Calu3 (cell line): ENCODE data around the gene HFM1. TPM values are rescaled to one million over a fixed set of nuclear protein-coding genes. Genes with fewer than 3 reads are reported as not detected.

Source experiments
- BruUV-seq: library from RNA; stranded (reverse); fragments of 400-500 nt; replicated peaks from 2 replicates; lab custom pipeline; 2021; lab: Mats Ljungman, UMichigan
- CTCF ChIA-PET: fragments of 300-600 bp; sonication (Branson Sonifier 250); formaldehyde crosslinking; loops from one replicate; lab custom pipeline; 2022; ENCODE audit warnings: antibody characterized with exemption; lab: Charles Lee
- DNase-seq: peaks from one replicate; pipeline ENCODE4 v3.0.0; 2022
- H3K27ac Mint-ChIP-seq: one replicate; pipeline ENCODE4 v1.8.0; 2022; ENCODE audit warnings: mixed read lengths; ENCODE audit not compliant: unreplicated experiment
- H3K27me3 Mint-ChIP-seq: one replicate; pipeline ENCODE4 v1.8.0; 2022; ENCODE audit warnings: mixed read lengths; ENCODE audit not compliant: unreplicated experiment
- H3K36me3 Mint-ChIP-seq: one replicate; pipeline ENCODE4 v1.8.0; 2022; ENCODE audit warnings: mild to moderate bottlenecking, moderate library complexity, mixed read lengths; ENCODE audit not compliant: insufficient read depth, unreplicated experiment
- H3K4me1 Mint-ChIP-seq: one replicate; pipeline ENCODE4 v1.8.0; 2022; ENCODE audit warnings: mild to moderate bottlenecking, low read depth, mixed read lengths; ENCODE audit not compliant: unreplicated experiment
- H3K4me3 Mint-ChIP-seq: one replicate; pipeline ENCODE4 v1.8.0; 2022; ENCODE audit warnings: mild to moderate bottlenecking, low read depth, moderate library complexity, mixed read lengths; ENCODE audit not compliant: unreplicated experiment
- H3K9me3 Mint-ChIP-seq: one replicate; pipeline ENCODE4 v1.8.0; 2022; ENCODE audit warnings: low read depth, mixed read lengths; ENCODE audit not compliant: unreplicated experiment
- intact Hi-C: fragments of 100-400 bp; cut with micrococcal nuclease; formaldehyde crosslinking; loops from one replicate; pipeline ENCODE4 v1.10.0; 2022; ENCODE audit not compliant: unreplicated experiment
- total RNA-seq: library from RNA; stranded (reverse); gene quantifications from 2 replicates; pipeline ENCODE4 v1.2.3, GENCODE V29; 2022
- TF ChIP-seq, protein P1 (sequence below): fragments of 200-600 bp; IDR thresholded peaks from one replicate; pipeline ENCODE4 v1.8.0; 2022; ENCODE audit warnings: antibody characterized with exemption; ENCODE audit not compliant: unreplicated experiment

Gene HFM1
- total RNA-seq, 1 experiment from 2014 or later: not detected

DNA sequence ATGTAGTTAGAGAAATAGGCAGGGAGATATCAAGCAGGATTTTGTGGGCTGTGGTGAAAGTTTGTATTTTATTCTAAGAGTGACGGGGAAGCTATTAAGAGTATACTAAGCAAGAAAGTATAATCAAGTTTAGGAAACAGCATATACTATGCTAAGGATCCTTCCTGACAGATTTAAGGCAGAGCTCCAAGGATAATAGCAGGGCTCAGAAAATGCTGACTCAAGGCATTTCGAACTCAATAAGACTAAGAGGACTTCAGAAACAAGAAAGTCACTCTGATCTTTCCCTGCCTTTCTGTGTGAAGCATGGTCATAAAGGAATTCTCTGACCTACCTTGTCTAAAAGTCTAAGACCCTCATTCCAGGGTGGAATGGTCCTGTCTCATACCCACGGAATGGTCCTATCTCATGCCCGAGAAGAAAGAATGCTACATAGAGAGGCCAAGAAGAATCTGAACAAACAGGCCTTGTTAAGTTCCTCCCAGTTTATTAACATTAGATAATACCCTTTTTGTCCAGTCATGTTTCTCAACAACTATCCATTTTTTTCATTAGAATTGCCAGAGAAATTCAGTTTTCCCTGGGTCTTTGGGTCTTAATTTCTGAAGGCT is 59.1 kb downstream of the HFM1 start:
- BruUV-seq: no TSS peak
- DNase-seq: no peak
- intact Hi-C loops: no loop called here
- Mint-ChIP-seq H3K27ac (no peak overlapping the region), H3K27me3 (peaks cover 16% of the 10 kb centered on the region), H3K9me3 (no peaks in the 10 kb centered on the region), H3K4me1 (no peaks in the 10 kb centered on the region), H3K4me3 (no peak overlapping the region), H3K36me3 (no peaks in the 10 kb centered on the region)
- TF ChIP-seq, protein P1, sequence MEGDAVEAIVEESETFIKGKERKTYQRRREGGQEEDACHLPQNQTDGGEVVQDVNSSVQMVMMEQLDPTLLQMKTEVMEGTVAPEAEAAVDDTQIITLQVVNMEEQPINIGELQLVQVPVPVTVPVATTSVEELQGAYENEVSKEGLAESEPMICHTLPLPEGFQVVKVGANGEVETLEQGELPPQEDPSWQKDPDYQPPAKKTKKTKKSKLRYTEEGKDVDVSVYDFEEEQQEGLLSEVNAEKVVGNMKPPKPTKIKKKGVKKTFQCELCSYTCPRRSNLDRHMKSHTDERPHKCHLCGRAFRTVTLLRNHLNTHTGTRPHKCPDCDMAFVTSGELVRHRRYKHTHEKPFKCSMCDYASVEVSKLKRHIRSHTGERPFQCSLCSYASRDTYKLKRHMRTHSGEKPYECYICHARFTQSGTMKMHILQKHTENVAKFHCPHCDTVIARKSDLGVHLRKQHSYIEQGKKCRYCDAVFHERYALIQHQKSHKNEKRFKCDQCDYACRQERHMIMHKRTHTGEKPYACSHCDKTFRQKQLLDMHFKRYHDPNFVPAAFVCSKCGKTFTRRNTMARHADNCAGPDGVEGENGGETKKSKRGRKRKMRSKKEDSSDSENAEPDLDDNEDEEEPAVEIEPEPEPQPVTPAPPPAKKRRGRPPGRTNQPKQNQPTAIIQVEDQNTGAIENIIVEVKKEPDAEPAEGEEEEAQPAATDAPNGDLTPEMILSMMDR: no peak
- CTCF ChIA-PET: no interaction called here

DNA sequence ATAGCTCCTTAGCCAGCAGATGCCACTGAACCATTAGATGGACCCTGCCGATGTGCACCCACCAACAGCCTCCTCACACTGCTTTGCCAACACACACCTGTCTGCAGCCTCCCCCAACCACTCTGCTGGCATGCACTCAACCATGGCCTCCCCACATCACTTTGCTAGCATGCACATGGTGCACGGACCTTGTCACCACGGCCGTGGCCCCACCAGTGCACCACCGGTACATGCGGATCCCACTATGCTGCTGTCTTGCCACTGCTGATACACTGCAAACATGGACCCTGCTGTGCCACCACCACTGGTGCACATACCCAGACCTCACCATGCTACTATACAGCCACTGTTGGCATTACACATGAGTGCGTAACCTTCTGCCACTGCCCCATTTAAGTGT is 66.1 kb downstream of the HFM1 start:
- CTCF ChIA-PET: no interaction called here
- H3K27ac Mint-ChIP-seq: no peak overlapping the region
- H3K36me3 Mint-ChIP-seq: no peaks in the 10 kb centered on the region
- H3K4me1 Mint-ChIP-seq: no peaks in the 10 kb centered on the region
- BruUV-seq: no TSS peak
- H3K27me3 Mint-ChIP-seq: peaks cover 54% of the 10 kb centered on the region
- H3K9me3 Mint-ChIP-seq: peaks cover 3% of the 10 kb centered on the region
- no peak overlapping the region for H3K4me3 Mint-ChIP-seq
- intact Hi-C loops: no loop called here
- TF ChIP-seq, protein P1: no peak
- DNase-seq: no peak

DNA sequence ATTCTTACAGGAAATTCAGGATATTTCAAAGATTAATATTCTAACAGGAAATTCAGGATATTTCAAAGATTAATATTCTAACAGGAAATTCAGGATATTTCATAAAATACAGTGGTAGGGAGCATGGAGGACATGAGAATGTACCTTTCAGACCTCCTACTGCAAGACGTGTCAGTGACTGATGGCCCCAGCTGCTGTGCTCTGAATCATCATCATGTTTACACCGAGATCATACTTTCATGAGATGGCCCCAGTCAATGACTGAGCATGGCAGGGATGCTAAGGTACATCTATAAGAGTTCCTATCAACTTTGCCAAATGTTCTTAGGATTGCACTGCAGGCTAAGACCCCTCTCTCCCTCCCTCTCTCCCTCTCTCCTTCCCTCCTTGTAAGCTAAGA is 69.0 kb downstream of the HFM1 start:
- no peak for DNase-seq
- no peak overlapping the region for H3K27ac Mint-ChIP-seq
- H3K4me3 Mint-ChIP-seq: no peak overlapping the region
- BruUV-seq: no TSS peak
- peaks cover 3% of the 10 kb centered on the region for H3K9me3 Mint-ChIP-seq
- H3K36me3 Mint-ChIP-seq: no peaks in the 10 kb centered on the region
- intact Hi-C loops: no loop called here
- CTCF ChIA-PET: no interaction called here
- TF ChIP-seq, protein P1: no peak
- H3K4me1 Mint-ChIP-seq: no peaks in the 10 kb centered on the region
- H3K27me3 Mint-ChIP-seq: peaks cover 38% of the 10 kb centered on the region

DNA sequence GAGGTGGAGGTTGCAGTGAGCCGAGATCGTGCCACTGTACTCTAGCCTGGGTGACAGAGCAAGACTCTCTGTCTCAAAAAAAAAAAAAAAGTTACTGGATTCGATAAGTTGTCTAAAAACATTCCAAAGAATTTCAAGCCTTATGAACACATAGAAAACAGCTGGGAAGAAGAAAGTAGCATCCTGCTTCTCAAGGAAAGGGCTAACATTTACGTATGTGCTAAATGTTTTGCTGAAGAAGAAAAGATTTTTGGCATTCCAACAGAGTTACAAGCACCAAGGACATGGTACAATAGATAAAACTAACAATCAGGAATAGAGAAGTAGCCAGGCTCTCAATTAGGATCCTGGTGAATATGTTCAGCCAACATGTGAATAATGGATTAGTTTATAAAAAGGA is 69.8 kb downstream of the HFM1 start:
- H3K4me3 Mint-ChIP-seq: no peak overlapping the region
- no peaks in the 10 kb centered on the region for H3K4me1 Mint-ChIP-seq
- TF ChIP-seq, protein P1: no peak
- no peak overlapping the region for H3K27ac Mint-ChIP-seq
- H3K9me3 Mint-ChIP-seq: peaks cover 3% of the 10 kb centered on the region
- CTCF ChIA-PET: no interaction called here
- H3K36me3 Mint-ChIP-seq: no peaks in the 10 kb centered on the region
- BruUV-seq: no TSS peak
- intact Hi-C loops: no loop called here
- DNase-seq: no peak
- peaks cover 36% of the 10 kb centered on the region for H3K27me3 Mint-ChIP-seq
